HCT116 (cell line): Measurements from ENCODE around the gene FTO. TPM values are rescaled to one million over a fixed set of nuclear protein-coding genes. Genes with fewer than 3 reads are reported as not detected.

Source experiments
- ATAC-seq: fragments of 200-7000 bp; cut with Tn5 transposase; 2 replicates; pipeline ENCODE4 v1.9.1; 2020; ENCODE audit warnings: mild to moderate bottlenecking, moderate library complexity
- BruUV-seq: library from RNA; stranded (reverse); fragments of 400-500 nt; replicated peaks from 2 replicates; lab custom pipeline; 2021; lab: Mats Ljungman, UMichigan
- CTCF ChIA-PET: fragments of 300-600 bp; sonication (Branson Sonifier 250); formaldehyde crosslinking; loops from one replicate; lab custom pipeline; 2021; ENCODE audit warnings: antibody characterized with exemption; lab: Charles Lee
- POLR2A ChIA-PET: fragments of 300-600, 350-600 bp; sonication (Branson Sonifier 250); formaldehyde crosslinking; loops from one replicate; lab custom pipeline; 2021; ENCODE audit warnings: antibody characterized with exemption; lab: Charles Lee
- RAD21 ChIA-PET, 2 experiments: fragments of 300-600 bp; sonication (Branson Sonifier 250); formaldehyde crosslinking; loops; one replicate each; lab custom pipeline; 2023; ENCODE audit warnings: low total read pairs in 2 of 2; ENCODE audit not compliant: uncharacterized antibody in 2 of 2, unreplicated experiment in 2 of 2, low non-redundant PET in 1 of 2; lab: Charles Lee
- DNase-seq: peaks from one replicate; pipeline ENCODE4 v3.0.0-alpha.2; 2010; ENCODE audit warnings: low read depth, low spot score
- H2AFZ ChIP-seq: fragments of 200-600 bp; shearing (Covaris generic), sonication (generic); 2 replicates; pipeline ENCODE4 v1.6.1; 2017; ENCODE audit warnings: low read depth, mixed run types, mixed read lengths, antibody characterized with exemption, low read length; ENCODE audit not compliant: poor library complexity, severe bottlenecking
- H3K27ac ChIP-seq: 2 replicates; pipeline ENCODE4 v1.5.1; 2012; ENCODE audit warnings: low read depth, low read length
- H3K27me3 ChIP-seq: fragments of 200-600 bp; sonication (generic); 2 replicates; pipeline ENCODE4 v1.6.1; 2016; ENCODE audit warnings: mixed run types, low read length, mixed read lengths; ENCODE audit not compliant: insufficient read depth
- H3K36me3 ChIP-seq, 2 experiments: fragments of 200-500 bp in 1 of 2; fragments of 200-600 bp in 1 of 2; sonication (Bioruptor generic) in 1 of 2; sonication (generic) in 1 of 2; 2 replicates each; pipeline versions ENCODE4 v1.5.1 to v1.6.1; 2014 to 2016; ENCODE audit warnings: low read length in 2 of 2, inconsistent platforms in 1 of 2, mixed read lengths in 1 of 2, mixed run types in 1 of 2; ENCODE audit not compliant: insufficient read depth in 2 of 2, control insufficient read depth in 1 of 2
- H3K4me1 ChIP-seq, 2 experiments: fragments of 200-600 bp in 1 of 2; sonication (generic) in 1 of 2; 2 replicates each; pipeline versions ENCODE4 v1.5.1 to v1.6.1; 2012 to 2017; ENCODE audit warnings: low read length in 2 of 2, inconsistent platforms in 1 of 2, mild to moderate bottlenecking in 1 of 2, mixed read lengths in 1 of 2, mixed run types in 1 of 2, moderate library complexity in 1 of 2; ENCODE audit not compliant: insufficient read depth in 2 of 2, control insufficient read depth in 1 of 2
- H3K4me2 ChIP-seq: fragments of 200-600 bp; sonication (generic); 2 replicates; pipeline ENCODE4 v1.6.1; 2017; ENCODE audit warnings: mixed run types, low read length, mixed read lengths
- H3K4me3 ChIP-seq, 2 experiments: fragments of 200-600 bp in 1 of 2; sonication (generic) in 1 of 2; replicated peaks in 1 of 2; 2 replicates each; pipeline ENCODE4 v1.5.1; 2011 to 2016; ENCODE audit warnings: low read length in 2 of 2, control low read depth in 1 of 2, low read depth in 1 of 2, mild to moderate bottlenecking in 1 of 2, mixed read lengths in 1 of 2, mixed run types in 1 of 2
- H3K79me2 ChIP-seq: fragments of 200-600 bp; sonication (generic); 2 replicates; pipeline ENCODE4 v1.6.1; 2017; ENCODE audit warnings: mild to moderate bottlenecking, mixed run types, low read length, moderate library complexity, mixed read lengths; ENCODE audit not compliant: insufficient read depth
- H3K9ac ChIP-seq: fragments of 200-600 bp; sonication (generic); 2 replicates; pipeline ENCODE4 v1.6.1; 2016; ENCODE audit warnings: low read length, mixed read lengths
- H3K9me2 ChIP-seq: fragments of 200-600 bp; sonication (generic), shearing (Covaris generic); 2 replicates; pipeline ENCODE4 v1.6.1; 2017; ENCODE audit warnings: mixed run types, mild to moderate bottlenecking, moderate library complexity; ENCODE audit not compliant: insufficient read depth
- H3K9me3 ChIP-seq, 2 experiments: fragments of 200-500 bp in 1 of 2; fragments of 200-600 bp in 1 of 2; sonication (Bioruptor generic) in 1 of 2; sonication (generic) in 1 of 2; 2 replicates each; pipeline ENCODE4 v1.6.1; 2014 to 2017; ENCODE audit warnings: low read length in 2 of 2, mixed read lengths in 2 of 2, inconsistent platforms in 1 of 2, low read depth in 1 of 2, mild to moderate bottlenecking in 1 of 2, mixed run types in 1 of 2, moderate library complexity in 1 of 2; ENCODE audit not compliant: control insufficient read depth in 1 of 2, insufficient read depth in 1 of 2
- H4K20me1 ChIP-seq: fragments of 200-600 bp; sonication (generic), shearing (Covaris generic); 2 replicates; pipeline ENCODE4 v1.6.1; 2017; ENCODE audit warnings: mixed run types, mild to moderate bottlenecking, moderate library complexity; ENCODE audit not compliant: insufficient read depth
- ATF3 ChIP-seq: IDR thresholded peaks from 2 replicates; pipeline ENCODE4 v1.6.1; 2012
- CBX3 ChIP-seq: IDR thresholded peaks from 2 replicates; pipeline ENCODE4 v1.6.1; 2012; ENCODE audit warnings: low read depth
- CEBPB ChIP-seq: IDR thresholded peaks from 2 replicates; pipeline ENCODE4 v1.6.1; 2012; ENCODE audit warnings: low read depth
- EZH2 ChIP-seq: fragments of 200-600 bp; sonication (generic); IDR thresholded peaks from 2 replicates; pipeline ENCODE4 v1.6.1; 2017; ENCODE audit warnings: antibody characterized with exemption, mixed run types
- EZH2phosphoT487 ChIP-seq: fragments of 200-600 bp; IDR thresholded peaks from 2 replicates; pipeline ENCODE4 v1.6.1; 2018; ENCODE audit warnings: antibody characterized with exemption, borderline replicate concordance
- FOSL1 ChIP-seq: IDR thresholded peaks from 2 replicates; pipeline ENCODE4 v1.6.1; 2012; ENCODE audit warnings: low read depth
- JUND ChIP-seq: IDR thresholded peaks from 2 replicates; pipeline ENCODE4 v1.6.1; 2012
- POLR2A ChIP-seq: IDR thresholded peaks from 2 replicates; pipeline ENCODE4 v1.7.0; 2011; ENCODE audit warnings: borderline replicate concordance; ENCODE audit not compliant: insufficient read depth, insufficient read length; ENCODE audit errors: extremely low read depth
- RAD21 ChIP-seq: IDR thresholded peaks from 2 replicates; pipeline ENCODE4 v1.6.1; 2012; ENCODE audit warnings: low read depth, mild to moderate bottlenecking
- SP1 ChIP-seq: IDR thresholded peaks from 2 replicates; pipeline ENCODE4 v1.6.1; 2012; ENCODE audit warnings: low read depth
- SRF ChIP-seq: IDR thresholded peaks from 2 replicates; pipeline ENCODE4 v1.6.1; 2012; ENCODE audit warnings: low read depth
- TCF7L2 ChIP-seq: IDR thresholded peaks from 2 replicates; pipeline ENCODE4 v1.7.0; 2011; ENCODE audit warnings: borderline replicate concordance, inconsistent platforms; ENCODE audit not compliant: insufficient read depth, insufficient read length; ENCODE audit errors: extremely low read depth
- ZNF274 ChIP-seq: fragments of 200-500 bp; sonication (Bioruptor generic); IDR thresholded peaks from 2 replicates; pipeline ENCODE4 v1.6.1; 2014; ENCODE audit warnings: mild to moderate bottlenecking, low read depth, low read length, inconsistent platforms
- intact Hi-C: fragments of 100-400 bp; cut with micrococcal nuclease; formaldehyde crosslinking; loops from 2 replicates; pipeline ENCODE4 v1.10.0; 2022
- total RNA-seq: library from RNA; stranded (reverse); gene quantifications from one replicate; pipeline ENCODE4 v1.2.1, GENCODE V29; 2021; ENCODE audit not compliant: unreplicated experiment
- TF ChIP-seq, protein P1 (sequence below): IDR thresholded peaks from 2 replicates; pipeline ENCODE4 v1.6.1; 2012

FTO gene
- total RNA-seq, 1 experiment from 2014 or later: 55.2 TPM

DNA sequence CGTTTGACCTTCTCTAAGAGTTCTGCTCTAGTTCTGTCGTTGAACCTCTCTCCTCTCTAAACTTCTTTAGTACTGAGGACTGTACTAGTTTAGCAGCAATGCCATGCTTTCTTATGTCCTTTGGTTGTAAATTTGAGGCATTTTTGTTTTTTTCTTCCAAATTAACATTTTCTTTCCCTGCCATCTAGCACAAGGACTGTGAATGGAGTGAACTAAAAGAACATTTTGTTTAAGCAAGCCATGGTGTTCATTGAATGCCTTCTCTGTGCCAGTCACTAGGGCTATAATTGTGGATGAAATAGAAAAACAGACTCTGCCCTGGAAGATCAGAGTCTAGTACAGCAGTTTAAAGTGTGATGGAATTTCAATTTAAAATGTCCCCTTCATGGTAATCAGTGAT, 137.9 kb downstream of the FTO start:
- no peaks in the 10 kb centered on the region for H3K4me1 ChIP-seq
- H4K20me1 ChIP-seq: no peaks in the 10 kb centered on the region
- peaks cover 2% of the 10 kb centered on the region; the same call in 1 of the 2 replicates for H3K79me2 ChIP-seq
- ATAC-seq: no peak
- no peaks in the 10 kb centered on the region for H3K27me3 ChIP-seq
- no peak overlapping the region for H3K27ac ChIP-seq
- intact Hi-C loops: no loop called here
- H3K9me2 ChIP-seq: no peaks in the 10 kb centered on the region
- no peak for TF ChIP-seq JUND
- no peak for TF ChIP-seq FOSL1
- TF ChIP-seq POLR2A: no peak
- TF ChIP-seq EZH2: no peak
- no peak for TF ChIP-seq EZH2phosphoT487
- TF ChIP-seq ATF3: no peak
- TF ChIP-seq CEBPB: no peak
- no peak for TF ChIP-seq SP1
- POLR2A ChIA-PET: no interaction called here
- RAD21 ChIA-PET: no interaction called here
- no peaks in the 10 kb centered on the region for H3K9me3 ChIP-seq
- no peak overlapping the region for H3K4me3 ChIP-seq
- CTCF ChIA-PET: no interaction called here
- H3K9ac ChIP-seq: no peak overlapping the region
- no TSS peak for BruUV-seq
- no peak for DNase-seq
- H3K36me3 ChIP-seq: no peaks in the 10 kb centered on the region
- H2AFZ ChIP-seq: no peak overlapping the region
- H3K4me2 ChIP-seq: no peak overlapping the region

DNA sequence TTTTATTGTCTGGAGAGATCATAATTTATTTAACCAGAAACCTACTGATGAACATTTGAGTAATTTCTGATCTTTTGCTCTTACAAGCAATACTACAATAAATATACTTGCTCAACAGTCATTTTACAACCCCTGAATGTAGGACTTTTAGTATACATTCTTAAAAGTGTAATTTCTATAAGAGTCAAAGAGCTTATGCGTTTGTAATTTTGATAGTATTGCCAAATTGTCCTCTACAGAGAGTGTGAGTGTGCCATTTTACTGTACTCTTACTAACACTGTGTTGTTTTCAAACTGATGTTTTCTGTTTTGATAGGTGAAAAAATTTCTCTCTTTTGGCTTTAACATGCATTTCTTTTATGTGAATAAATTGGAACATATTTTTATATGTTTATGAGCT, 139.1 kb downstream of the FTO start:
- no peak overlapping the region for H3K9ac ChIP-seq
- no peaks in the 10 kb centered on the region for H3K36me3 ChIP-seq
- no peaks in the 10 kb centered on the region for H3K27me3 ChIP-seq
- TF ChIP-seq TCF7L2 (no peak), EZH2 (no peak), POLR2A (no peak), JUND (no peak), EZH2phosphoT487 (no peak), SRF (no peak), RAD21 (no peak), FOSL1 (no peak), CBX3 (no peak), ZNF274 (no peak)
- TF ChIP-seq, protein P1, sequence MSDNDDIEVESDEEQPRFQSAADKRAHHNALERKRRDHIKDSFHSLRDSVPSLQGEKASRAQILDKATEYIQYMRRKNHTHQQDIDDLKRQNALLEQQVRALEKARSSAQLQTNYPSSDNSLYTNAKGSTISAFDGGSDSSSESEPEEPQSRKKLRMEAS: no peak
- ATAC-seq: no peak
- BruUV-seq: no TSS peak
- H3K4me3 ChIP-seq: no peak overlapping the region
- H3K4me1 ChIP-seq: no peaks in the 10 kb centered on the region
- no peaks in the 10 kb centered on the region for H3K9me2 ChIP-seq
- no peak for DNase-seq
- no peak overlapping the region for H3K27ac ChIP-seq
- H4K20me1 ChIP-seq: no peaks in the 10 kb centered on the region
- intact Hi-C loops: no loop called here
- H3K4me2 ChIP-seq: no peak overlapping the region
- H3K9me3 ChIP-seq: no peaks in the 10 kb centered on the region
- ChIA-PET RAD21 (no interaction called here), POLR2A (no interaction called here), CTCF (interaction anchor here (0.7 kb wide), 1 partner anchor 1179 kb away, joined by 3 read pairs; no protein-coding TSS in a partner anchor)
- H3K79me2 ChIP-seq: no peaks in the 10 kb centered on the region; the same call in 1 of the 2 replicates
- H2AFZ ChIP-seq: no peak overlapping the region
